Neural cell (in vitro differentiated cells): ENCODE results near the gene ANKS1A. TPM values are rescaled to one million over a fixed set of nuclear protein-coding genes. Genes with fewer than 3 reads are reported as not detected.

Source experiments
- H2AFZ ChIP-seq: fragments of 200-600, 300-800 bp; sonication (generic), shearing (Covaris generic); 2 replicates; pipeline ENCODE4 v1.6.0; 2014; ENCODE audit warnings: low read depth, mild to moderate bottlenecking, antibody characterized with exemption, low read length, moderate library complexity
- H3F3A ChIP-seq: fragments of 200-600 bp; shearing (Covaris generic); 2 replicates; pipeline ENCODE4 v1.6.1; 2016; ENCODE audit warnings: mild to moderate bottlenecking, moderate library complexity, mixed read lengths, antibody characterized with exemption, low read length; ENCODE audit not compliant: insufficient read depth, poor library complexity, severe bottlenecking
- H3K27ac ChIP-seq: fragments of 200-600, 300-800 bp; sonication (generic), shearing (Covaris generic); 2 replicates; pipeline ENCODE4 v1.5.1; 2014; ENCODE audit warnings: mild to moderate bottlenecking, low read length, moderate library complexity
- H3K27me3 ChIP-seq: fragments of 300-800, 200-600 bp; sonication (generic), shearing (Covaris generic); 2 replicates; pipeline ENCODE4 v1.6.0; 2014; ENCODE audit warnings: mild to moderate bottlenecking, low read depth, low read length, moderate library complexity; ENCODE audit not compliant: insufficient read depth
- H3K36me3 ChIP-seq: fragments of 300-800, 200-600 bp; sonication (generic), shearing (Covaris generic); 2 replicates; pipeline ENCODE4 v1.5.1; 2014; ENCODE audit warnings: mild to moderate bottlenecking, antibody characterized with exemption, low read length, moderate library complexity; ENCODE audit not compliant: insufficient read depth
- H3K4me2 ChIP-seq: fragments of 300-800, 200-600 bp; sonication (generic), shearing (Covaris generic); 2 replicates; pipeline ENCODE4 v1.6.0; 2014; ENCODE audit warnings: mild to moderate bottlenecking, low read length
- H3K4me3 ChIP-seq: fragments of 300-800, 200-600 bp; sonication (generic), shearing (Covaris generic); 2 replicates; pipeline ENCODE4 v1.5.1; 2014; ENCODE audit warnings: mild to moderate bottlenecking, low read length, moderate library complexity
- H3K79me2 ChIP-seq: fragments of 200-600 bp; shearing (Covaris generic); replicated peaks from 2 replicates; pipeline ENCODE4 v1.6.0; 2014; ENCODE audit warnings: mild to moderate bottlenecking, low read length, moderate library complexity; ENCODE audit not compliant: insufficient read depth
- H3K9ac ChIP-seq: fragments of 300-800, 200-600 bp; sonication (generic), shearing (Covaris generic); 2 replicates; pipeline ENCODE4 v1.6.1; 2016; ENCODE audit warnings: mild to moderate bottlenecking, low read length, mixed read lengths
- H3K9me2 ChIP-seq: fragments of 200-600 bp; shearing (Covaris generic); 2 replicates; pipeline ENCODE4 v1.6.1; 2016; ENCODE audit warnings: mild to moderate bottlenecking, low read length, mixed read lengths; ENCODE audit not compliant: insufficient read depth
- H3K9me3 ChIP-seq: fragments of 200-600, 300-800 bp; sonication (generic), shearing (Covaris generic); 2 replicates; pipeline ENCODE4 v1.6.1; 2016; ENCODE audit warnings: mild to moderate bottlenecking, mixed run types, low read length, moderate library complexity, mixed read lengths
- H4K20me1 ChIP-seq: fragments of 200-600 bp; shearing (Covaris generic); 2 replicates; pipeline ENCODE4 v1.6.1; 2016; ENCODE audit warnings: mild to moderate bottlenecking, mixed run types; ENCODE audit not compliant: insufficient read depth
- CTCF ChIP-seq: fragments of 450-650 bp; IDR thresholded peaks from 2 replicates; pipeline ENCODE4 v1.5.1; 2014; ENCODE audit warnings: antibody characterized with exemption, mild to moderate bottlenecking, moderate library complexity; ENCODE audit not compliant: poor library complexity, severe bottlenecking
- EP300 ChIP-seq: fragments of 450-650 bp; conservative IDR thresholded peaks from 2 replicates; pipeline ENCODE4 v1.6.1; 2014; ENCODE audit warnings: antibody characterized with exemption, mild to moderate bottlenecking, moderate library complexity; ENCODE audit not compliant: poor library complexity, severe bottlenecking
- EZH2 ChIP-seq: fragments of 200-600, 300-800 bp; shearing (Covaris generic), sonication (generic); IDR thresholded peaks from 2 replicates; pipeline ENCODE4 v1.6.1; 2014; ENCODE audit warnings: antibody characterized with exemption, low read length, borderline replicate concordance, mild to moderate bottlenecking; ENCODE audit not compliant: insufficient read depth, poor library complexity, severe bottlenecking
- MXI1 ChIP-seq: fragments of 450-650 bp; conservative IDR thresholded peaks from 2 replicates; pipeline ENCODE4 v1.6.1; 2014; ENCODE audit warnings: antibody characterized with exemption, mild to moderate bottlenecking; ENCODE audit not compliant: poor library complexity, severe bottlenecking
- POLR2AphosphoS5 ChIP-seq: IDR thresholded peaks from 2 replicates; pipeline ENCODE4 v1.6.1; 2012
- RAD21 ChIP-seq: fragments of 450-650 bp; conservative IDR thresholded peaks from 2 replicates; pipeline ENCODE4 v1.6.1; 2014; ENCODE audit warnings: antibody characterized with exemption, mild to moderate bottlenecking, moderate library complexity
- REST ChIP-seq: IDR thresholded peaks from 2 replicates; pipeline ENCODE4 v1.6.1; 2012; ENCODE audit warnings: borderline replicate concordance
- SMC3 ChIP-seq: fragments of 450-650 bp; conservative IDR thresholded peaks from 2 replicates; pipeline ENCODE4 v1.6.1; 2014; ENCODE audit warnings: antibody characterized with exemption, mild to moderate bottlenecking, moderate library complexity; ENCODE audit not compliant: poor library complexity
- TAF1 ChIP-seq: IDR thresholded peaks from 2 replicates; pipeline ENCODE4 v1.6.1; 2012; ENCODE audit warnings: low read depth
- polyA plus RNA-seq: library from polyadenylated mRNA; depleted of rRNA; stranded (reverse); fragments of >200 nt; gene quantifications from 2 replicates; pipeline ENCODE4 v1.2.3, GENCODE V29; 2014

ANKS1A gene
- polyA plus RNA-seq, 1 donor from 2014 or later: 22.6 TPM

DNA sequence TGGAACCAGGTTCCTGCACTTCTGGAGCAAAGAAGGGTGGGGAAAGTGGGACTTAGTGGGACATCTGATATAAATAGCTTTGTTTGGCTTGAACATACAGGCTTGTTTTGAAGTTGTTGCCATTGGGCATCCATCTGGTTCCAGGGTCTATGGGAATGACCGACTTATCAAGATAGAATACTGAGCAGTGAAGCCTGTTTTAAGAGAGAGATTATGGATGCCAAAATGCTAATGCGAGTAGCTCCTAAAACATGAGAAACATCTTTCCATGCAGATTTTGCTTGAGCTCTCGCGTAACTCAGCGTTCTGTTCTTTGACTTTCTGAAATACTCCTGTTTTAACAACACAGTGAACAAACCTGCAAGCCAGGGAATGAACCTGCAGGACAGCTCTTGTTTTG lies 98.5 kb downstream of the ANKS1A start:
- H3K4me3 ChIP-seq: no peak overlapping the region
- H3F3A ChIP-seq: no peaks in the 10 kb centered on the region
- peak overlapping the region; percentile 53 for H3K9ac ChIP-seq
- no peaks in the 10 kb centered on the region for H3K27me3 ChIP-seq
- peaks cover 6% of the 10 kb centered on the region for H3K36me3 ChIP-seq
- no peaks in the 10 kb centered on the region for H3K79me2 ChIP-seq
- no peaks in the 10 kb centered on the region for H4K20me1 ChIP-seq
- H3K27ac ChIP-seq: no peak overlapping the region
- no peaks in the 10 kb centered on the region for H3K9me2 ChIP-seq
- H3K9me3 ChIP-seq: no peaks in the 10 kb centered on the region
- H3K4me2 ChIP-seq: no peak overlapping the region
- TF ChIP-seq REST (no peak), RAD21 (no peak), SMC3 (no peak), MXI1 (no peak), CTCF (no peak), TAF1 (no peak), EP300 (no peak), EZH2 (no peak), POLR2AphosphoS5 (no peak)
- peak overlapping the region; percentile 16 for H2AFZ ChIP-seq

DNA sequence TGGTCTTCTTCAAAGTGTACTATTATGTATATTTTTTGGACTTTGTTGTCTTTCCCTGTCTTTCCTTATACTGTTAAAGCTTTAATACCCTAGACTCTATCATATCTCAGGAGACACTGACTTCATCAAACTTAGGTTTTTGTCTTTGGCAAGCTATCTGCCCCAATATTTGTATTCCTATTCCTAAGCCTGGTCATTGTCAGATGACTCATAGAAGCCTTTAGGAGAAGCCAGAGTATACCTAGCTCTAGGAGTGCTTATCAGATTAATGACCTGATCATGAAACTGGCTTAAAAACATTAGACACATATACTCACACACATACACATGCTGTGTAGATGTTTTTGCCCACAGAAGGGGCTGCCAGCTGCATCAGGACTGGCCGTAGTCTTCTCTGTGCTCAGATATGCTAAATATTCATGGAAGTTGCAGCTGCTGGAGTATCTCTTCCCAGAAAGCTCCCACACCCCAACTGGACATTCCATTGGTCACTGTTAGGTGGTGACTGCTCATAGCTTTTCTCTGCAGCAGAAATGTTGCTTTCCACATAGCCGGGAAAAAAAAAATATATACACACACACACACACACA lies 102.0 kb downstream of the ANKS1A start:
- H3K36me3 ChIP-seq: peaks cover 6% of the 10 kb centered on the region
- no peaks in the 10 kb centered on the region for H3K27me3 ChIP-seq
- no peaks in the 10 kb centered on the region for H3K9me3 ChIP-seq
- H3K27ac ChIP-seq: no peak overlapping the region
- no peaks in the 10 kb centered on the region for H3F3A ChIP-seq
- H3K9me2 ChIP-seq: no peaks in the 10 kb centered on the region
- H4K20me1 ChIP-seq: no peaks in the 10 kb centered on the region
- no peak overlapping the region for H2AFZ ChIP-seq
- no peaks in the 10 kb centered on the region for H3K79me2 ChIP-seq
- no peak for TF ChIP-seq RAD21
- no peak for TF ChIP-seq REST
- TF ChIP-seq POLR2AphosphoS5: no peak
- no peak for TF ChIP-seq EP300
- no peak for TF ChIP-seq SMC3
- no peak for TF ChIP-seq MXI1
- no peak for TF ChIP-seq TAF1
- no peak for TF ChIP-seq EZH2
- TF ChIP-seq CTCF: no peak
- H3K4me3 ChIP-seq: no peak overlapping the region
- H3K9ac ChIP-seq: no peak overlapping the region
- H3K4me2 ChIP-seq: no peak overlapping the region
